Measurements from ENCODE around the gene SGTA. TPM values are rescaled to one million over a fixed set of nuclear protein-coding genes. Genes with fewer than 3 reads are reported as not detected.

The SGTA gene
- total RNA-seq, 1 experiment from 2014 or later, result 31.2 TPM

DNA sequence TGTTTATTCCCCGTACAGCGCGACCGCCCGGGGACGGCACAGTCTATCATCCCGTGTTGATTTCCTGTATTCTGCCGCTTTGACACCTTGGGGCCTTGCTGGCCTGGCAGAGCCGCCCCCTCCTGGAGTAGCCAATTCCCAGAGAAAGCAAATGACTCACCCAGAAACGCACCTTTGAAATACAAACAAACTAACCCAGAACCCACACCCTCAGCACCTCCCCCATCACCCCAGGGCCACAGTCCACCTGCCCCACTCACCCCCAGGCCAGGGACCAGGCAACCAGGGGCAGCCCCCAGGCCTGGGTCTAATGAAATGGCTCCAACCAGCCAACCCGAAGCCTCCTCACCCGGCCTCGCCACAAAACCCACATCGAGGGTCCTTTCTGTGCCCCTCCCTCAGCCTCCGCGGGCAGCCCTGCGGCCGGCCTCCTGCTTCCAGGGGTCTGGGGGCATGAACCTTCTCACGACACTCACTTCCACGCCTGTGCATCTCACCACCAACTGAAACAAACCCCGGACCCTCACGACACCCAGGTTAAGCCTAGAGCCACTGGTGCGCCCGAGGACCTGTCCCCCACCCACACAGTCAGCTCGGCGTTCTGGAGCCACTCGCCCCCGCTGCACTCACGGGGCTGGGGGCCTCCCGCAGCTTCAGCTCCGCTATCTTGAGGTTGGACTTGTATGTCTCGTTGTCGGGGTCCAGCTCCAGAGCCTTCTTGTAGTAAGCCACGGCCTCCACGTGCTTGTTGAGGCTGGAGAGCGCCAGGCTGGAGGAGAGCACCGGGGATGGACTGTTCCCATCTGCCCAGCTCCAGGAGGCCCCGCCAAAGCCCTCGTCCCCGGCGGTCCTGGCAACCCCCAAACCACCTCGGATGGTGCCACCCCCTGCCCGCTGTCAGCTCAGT lies 20.9 kb downstream of the SGTA start:
- H3K9me2 ChIP-seq (replicated peaks; ENCODE audit: insufficient read depth, low read length), result no peaks in the 10 kb centered on the region
- H3K27ac ChIP-seq (ENCODE audit: low read length), result no peak overlapping the region
- no peaks in the 10 kb centered on the region for H3K4me1 ChIP-seq (ENCODE audit: low read length)
- H3K36me3 ChIP-seq (ENCODE audit: insufficient read depth, low read length), result no peaks in the 10 kb centered on the region
- no peak for DNase-seq
- no peak overlapping the region for H3K9ac ChIP-seq (ENCODE audit: low read length)
- H4K20me1 ChIP-seq (ENCODE audit: insufficient read depth, low read depth, low read length), result no peaks in the 10 kb centered on the region
- no peak overlapping the region for H3K4me3 ChIP-seq (ENCODE audit: low read length)
- H3K4me2 ChIP-seq (ENCODE audit: low read depth, low read length, poor library complexity, severe bottlenecking), result no peak overlapping the region
- no peak overlapping the region for H2AFZ ChIP-seq (ENCODE audit: low read length)
- no peaks in the 10 kb centered on the region for H3K27me3 ChIP-seq (ENCODE audit: low read length)
- H3K9me3 ChIP-seq (ENCODE audit: low read length), result no peaks in the 10 kb centered on the region
- H3K79me2 ChIP-seq (ENCODE audit: low read length), result no peaks in the 10 kb centered on the region

DNA sequence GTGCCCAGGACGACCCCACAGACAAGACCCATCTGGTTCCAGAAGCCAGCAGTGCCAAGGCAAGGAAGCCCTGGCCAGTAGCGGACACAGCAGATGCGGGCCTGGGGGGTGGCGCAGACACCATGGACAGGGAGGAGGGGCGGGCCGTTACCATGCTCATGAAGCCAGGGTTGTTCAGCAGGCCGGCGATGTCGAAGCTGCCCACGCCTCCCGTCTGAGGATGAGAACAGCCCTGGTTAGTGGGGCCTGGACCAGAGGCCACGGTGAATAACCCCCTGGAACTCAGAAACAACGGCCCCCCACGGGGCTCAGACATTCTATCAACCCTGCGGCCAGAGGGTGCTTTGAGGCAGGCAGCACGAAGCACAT lies 21.8 kb downstream of the SGTA start:
- H3K79me2 ChIP-seq (ENCODE audit: low read length), result no peaks in the 10 kb centered on the region
- H3K4me1 ChIP-seq (ENCODE audit: low read length), result no peaks in the 10 kb centered on the region
- no peaks in the 10 kb centered on the region for H3K9me3 ChIP-seq (ENCODE audit: low read length)
- no peak overlapping the region for H3K27ac ChIP-seq (ENCODE audit: low read length)
- DNase-seq, result no peak
- H3K9ac ChIP-seq (ENCODE audit: low read length), result no peak overlapping the region
- H3K36me3 ChIP-seq (ENCODE audit: insufficient read depth, low read length), result no peaks in the 10 kb centered on the region
- H3K4me3 ChIP-seq (ENCODE audit: low read length), result no peak overlapping the region
- H2AFZ ChIP-seq (ENCODE audit: low read length), result no peak overlapping the region
- no peak overlapping the region for H3K4me2 ChIP-seq (ENCODE audit: low read depth, low read length, poor library complexity, severe bottlenecking)
- H3K9me2 ChIP-seq (replicated peaks; ENCODE audit: insufficient read depth, low read length), result no peaks in the 10 kb centered on the region
- no peaks in the 10 kb centered on the region for H4K20me1 ChIP-seq (ENCODE audit: insufficient read depth, low read depth, low read length)
- H3K27me3 ChIP-seq (ENCODE audit: low read length), result no peaks in the 10 kb centered on the region

GRCh38 chr19:2759965-2760364 lies 23.1 kb downstream of the SGTA start:
- no peaks in the 10 kb centered on the region for H3K79me2 ChIP-seq (ENCODE audit: low read length)
- H3K4me1 ChIP-seq (ENCODE audit: low read length), result no peaks in the 10 kb centered on the region
- no peak for DNase-seq
- no peak overlapping the region for H3K4me3 ChIP-seq (ENCODE audit: low read length)
- no peak overlapping the region for H3K27ac ChIP-seq (ENCODE audit: low read length)
- no peak overlapping the region for H2AFZ ChIP-seq (ENCODE audit: low read length)
- H3K9me3 ChIP-seq (ENCODE audit: low read length), result no peaks in the 10 kb centered on the region
- H3K36me3 ChIP-seq (ENCODE audit: insufficient read depth, low read length), result no peaks in the 10 kb centered on the region
- H4K20me1 ChIP-seq (ENCODE audit: insufficient read depth, low read depth, low read length), result no peaks in the 10 kb centered on the region
- no peak overlapping the region for H3K9ac ChIP-seq (ENCODE audit: low read length)
- no peaks in the 10 kb centered on the region for H3K9me2 ChIP-seq (replicated peaks; ENCODE audit: insufficient read depth, low read length)
- no peaks in the 10 kb centered on the region for H3K27me3 ChIP-seq (ENCODE audit: low read length)
- H3K4me2 ChIP-seq (ENCODE audit: low read depth, low read length, poor library complexity, severe bottlenecking), result no peak overlapping the region

DNA sequence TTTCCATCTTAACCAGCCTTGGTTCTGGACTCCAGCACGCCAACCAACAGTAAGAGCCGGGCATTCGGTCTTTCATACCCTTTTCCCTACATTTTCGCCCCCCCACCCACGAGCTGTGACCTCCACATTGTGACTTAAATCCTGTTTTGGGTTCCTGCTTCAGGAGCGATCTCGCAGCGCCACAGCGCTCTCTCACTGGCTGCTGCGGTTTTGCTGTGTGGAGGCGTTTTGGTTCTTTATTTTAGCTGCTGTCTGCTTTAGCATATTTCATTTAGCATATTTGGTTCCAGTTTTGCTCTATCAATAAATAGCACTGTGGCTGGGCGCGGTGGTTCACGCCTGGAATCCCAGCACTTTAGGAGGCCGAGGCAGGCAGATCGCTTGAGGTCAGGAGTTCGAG lies 23.7 kb downstream of the SGTA start:
- Histone ChIP-seq H2AFZ (ENCODE audit: low read length) (no peak overlapping the region), H3K4me2 (ENCODE audit: low read depth, low read length, poor library complexity, severe bottlenecking) (no peak overlapping the region), H4K20me1 (ENCODE audit: insufficient read depth, low read depth, low read length) (no peaks in the 10 kb centered on the region), H3K9me3 (ENCODE audit: low read length) (no peaks in the 10 kb centered on the region), H3K4me1 (ENCODE audit: low read length) (no peaks in the 10 kb centered on the region), H3K9ac (ENCODE audit: low read length) (no peak overlapping the region), H3K4me3 (ENCODE audit: low read length) (no peak overlapping the region), H3K79me2 (ENCODE audit: low read length) (no peaks in the 10 kb centered on the region), H3K36me3 (ENCODE audit: insufficient read depth, low read length) (no peaks in the 10 kb centered on the region), H3K27me3 (ENCODE audit: low read length) (no peaks in the 10 kb centered on the region), H3K27ac (ENCODE audit: low read length) (no peak overlapping the region), H3K9me2 (replicated peaks; ENCODE audit: insufficient read depth, low read length) (no peaks in the 10 kb centered on the region)
- DNase-seq, result no peak

- H3K36me3 ChIP-seq (ENCODE audit: insufficient read depth, low read length), result no peaks in the 10 kb centered on the region
- no peaks in the 10 kb centered on the region for H4K20me1 ChIP-seq (ENCODE audit: insufficient read depth, low read depth, low read length)
Measured at GRCh38 chr19:2758601-2759313, 24.3 kb downstream of the SGTA start.

DNA sequence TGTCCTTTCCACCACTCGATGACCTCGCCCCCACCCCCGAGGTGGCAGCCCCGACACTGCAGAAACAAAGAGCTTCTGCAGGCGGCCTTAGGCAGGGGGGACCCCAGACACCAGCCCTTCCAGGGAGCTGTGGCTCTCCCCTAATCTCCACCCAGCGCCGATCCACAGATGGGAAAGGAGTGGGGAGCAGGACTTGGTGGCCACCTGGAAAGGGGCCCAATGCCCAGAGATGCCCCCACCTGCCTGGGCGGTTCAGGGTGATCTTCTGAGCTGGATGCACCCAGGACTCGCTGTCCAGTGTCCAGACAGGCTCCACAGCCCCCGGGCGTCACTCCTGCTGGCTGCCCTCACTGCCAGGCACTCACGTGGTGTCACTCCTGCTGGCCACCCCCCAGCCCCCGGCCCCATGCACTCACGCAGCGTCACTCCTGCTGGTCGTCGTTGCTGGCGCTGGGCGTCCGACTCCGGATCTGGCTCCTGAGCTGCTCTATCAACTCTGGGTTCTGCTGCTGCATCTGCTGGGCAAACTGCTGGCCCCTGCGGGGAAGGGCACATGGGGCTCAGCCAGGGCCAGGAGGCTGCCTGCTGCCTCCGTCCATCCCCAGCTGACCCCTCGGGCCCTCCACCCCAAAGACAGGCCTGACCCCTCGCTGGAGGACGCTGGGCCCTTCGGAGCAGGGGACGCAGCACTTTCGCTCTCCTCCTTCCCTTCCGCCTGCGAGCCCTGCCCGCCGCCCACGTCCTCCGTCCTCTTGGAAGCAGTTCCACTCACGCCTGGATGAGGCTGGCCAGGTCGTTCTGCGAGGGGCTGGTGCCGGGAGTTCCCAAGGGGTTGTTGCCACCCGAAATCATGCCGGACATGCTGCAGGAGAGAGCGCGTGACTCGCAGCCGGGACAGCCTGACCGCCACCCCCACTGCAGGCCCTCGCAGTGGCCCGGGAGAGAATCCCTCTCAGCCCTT lies 25.9 kb downstream of the SGTA start:
- Histone ChIP-seq H3K9me2 (replicated peaks; ENCODE audit: insufficient read depth, low read length) (no peaks in the 10 kb centered on the region), H3K27ac (ENCODE audit: low read length) (no peak overlapping the region), H3K4me2 (ENCODE audit: low read depth, low read length, poor library complexity, severe bottlenecking) (no peak overlapping the region), H2AFZ (ENCODE audit: low read length) (no peak overlapping the region), H3K9ac (ENCODE audit: low read length) (no peak overlapping the region), H3K9me3 (ENCODE audit: low read length) (no peaks in the 10 kb centered on the region), H3K4me3 (ENCODE audit: low read length) (no peak overlapping the region), H3K27me3 (ENCODE audit: low read length) (no peaks in the 10 kb centered on the region), H3K79me2 (ENCODE audit: low read length) (no peaks in the 10 kb centered on the region), H4K20me1 (ENCODE audit: insufficient read depth, low read depth, low read length) (no peaks in the 10 kb centered on the region), H3K4me1 (ENCODE audit: low read length) (no peaks in the 10 kb centered on the region), H3K36me3 (ENCODE audit: insufficient read depth, low read length) (no peaks in the 10 kb centered on the region)
- no peak for DNase-seq

More at GRCh38 chr19:2758601-2759313, 24.3 kb downstream of the SGTA start:
- no peak overlapping the region for H2AFZ ChIP-seq (ENCODE audit: low read length)
- no peaks in the 10 kb centered on the region for H3K9me2 ChIP-seq (replicated peaks; ENCODE audit: insufficient read depth, low read length)
- no peak overlapping the region for H3K4me3 ChIP-seq (ENCODE audit: low read length)
- no peak overlapping the region for H3K27ac ChIP-seq (ENCODE audit: low read length)
- H3K9me3 ChIP-seq (ENCODE audit: low read length), result no peaks in the 10 kb centered on the region
- H3K79me2 ChIP-seq (ENCODE audit: low read length), result no peaks in the 10 kb centered on the region
- DNase-seq, result no peak
- H3K4me2 ChIP-seq (ENCODE audit: low read depth, low read length, poor library complexity, severe bottlenecking), result no peak overlapping the region
- H3K4me1 ChIP-seq (ENCODE audit: low read length), result no peaks in the 10 kb centered on the region
- no peak overlapping the region for H3K9ac ChIP-seq (ENCODE audit: low read length)
- no peaks in the 10 kb centered on the region for H3K27me3 ChIP-seq (ENCODE audit: low read length)

- H3K9me2 ChIP-seq (replicated peaks; ENCODE audit: insufficient read depth, low read length), result no peaks in the 10 kb centered on the region
Measured at GRCh38 chr19:2756477-2756876, 26.6 kb downstream of the SGTA start.

DNA sequence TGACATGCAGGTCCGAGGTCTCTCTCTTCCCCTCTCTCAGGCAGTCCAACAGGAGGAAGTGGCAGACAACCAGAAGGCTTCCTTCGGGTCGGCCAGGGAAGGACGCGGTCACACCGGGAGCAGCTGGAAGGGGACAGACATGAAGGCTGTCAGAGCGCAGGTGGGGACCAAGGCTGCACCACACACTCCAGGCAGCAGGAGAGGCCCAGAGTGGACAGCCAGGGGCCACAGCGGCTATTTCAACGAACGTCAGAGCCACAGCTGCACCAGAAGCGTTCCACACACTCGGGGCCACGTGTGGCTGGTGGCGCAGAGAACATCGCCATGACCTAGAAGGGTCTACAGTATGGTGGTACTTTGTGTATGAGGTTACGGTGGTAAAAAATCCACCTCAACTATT lies 27.3 kb downstream of the SGTA start:
- Histone ChIP-seq H3K4me2 (ENCODE audit: low read depth, low read length, poor library complexity, severe bottlenecking) (no peak overlapping the region), H4K20me1 (ENCODE audit: insufficient read depth, low read depth, low read length) (no peaks in the 10 kb centered on the region), H3K9ac (ENCODE audit: low read length) (no peak overlapping the region), H2AFZ (ENCODE audit: low read length) (no peak overlapping the region), H3K4me3 (ENCODE audit: low read length) (no peak overlapping the region), H3K36me3 (ENCODE audit: insufficient read depth, low read length) (no peaks in the 10 kb centered on the region), H3K27ac (ENCODE audit: low read length) (no peak overlapping the region), H3K79me2 (ENCODE audit: low read length) (no peaks in the 10 kb centered on the region), H3K27me3 (ENCODE audit: low read length) (no peaks in the 10 kb centered on the region), H3K4me1 (ENCODE audit: low read length) (no peaks in the 10 kb centered on the region), H3K9me3 (ENCODE audit: low read length) (no peaks in the 10 kb centered on the region), H3K9me2 (replicated peaks; ENCODE audit: insufficient read depth, low read length) (no peaks in the 10 kb centered on the region)
- DNase-seq, result no peak

More at GRCh38 chr19:2756477-2756876, 26.6 kb downstream of the SGTA start:
- H2AFZ ChIP-seq (ENCODE audit: low read length), result no peak overlapping the region
- H3K4me1 ChIP-seq (ENCODE audit: low read length), result no peaks in the 10 kb centered on the region
- no peaks in the 10 kb centered on the region for H3K36me3 ChIP-seq (ENCODE audit: insufficient read depth, low read length)
- H3K4me2 ChIP-seq (ENCODE audit: low read depth, low read length, poor library complexity, severe bottlenecking), result no peak overlapping the region
- no peaks in the 10 kb centered on the region for H3K9me3 ChIP-seq (ENCODE audit: low read length)
- no peak overlapping the region for H3K9ac ChIP-seq (ENCODE audit: low read length)
- H3K27me3 ChIP-seq (ENCODE audit: low read length), result no peaks in the 10 kb centered on the region
- H3K4me3 ChIP-seq (ENCODE audit: low read length), result no peak overlapping the region
- no peaks in the 10 kb centered on the region for H3K79me2 ChIP-seq (ENCODE audit: low read length)
- no peaks in the 10 kb centered on the region for H4K20me1 ChIP-seq (ENCODE audit: insufficient read depth, low read depth, low read length)
- DNase-seq, result no peak
- no peak overlapping the region for H3K27ac ChIP-seq (ENCODE audit: low read length)
